Activated T-cell treated with anti-CD3 and anti-CD28 coated beads, Interleukin-2, amount 50 U/mL, for 24 hours (primary cell): Measurements from ENCODE around the gene GPC5.

Source experiments
- DNase-seq: peaks from one replicate; pipeline ENCODE4 v3.0.0-alpha.2; 2020
- H3K27ac Mint-ChIP-seq: 2 replicates; pipeline ENCODE4 v1.8.0; 2020; ENCODE audit warnings: mild to moderate bottlenecking, mixed read lengths
- H3K27me3 Mint-ChIP-seq: 2 replicates; pipeline ENCODE4 v1.8.0; 2020; ENCODE audit warnings: mixed read lengths
- H3K36me3 Mint-ChIP-seq: 2 replicates; pipeline ENCODE4 v1.8.0; 2020; ENCODE audit warnings: low read depth, mixed read lengths
- H3K4me1 Mint-ChIP-seq: 2 replicates; pipeline ENCODE4 v1.8.0; 2020; ENCODE audit warnings: low read depth, mixed read lengths
- H3K4me3 Mint-ChIP-seq: 2 replicates; pipeline ENCODE4 v1.8.0; 2020; ENCODE audit warnings: mild to moderate bottlenecking, moderate library complexity, mixed read lengths
- H3K9me3 Mint-ChIP-seq: 2 replicates; pipeline ENCODE4 v1.8.0; 2020; ENCODE audit warnings: mixed read lengths

GPC5 gene

DNA sequence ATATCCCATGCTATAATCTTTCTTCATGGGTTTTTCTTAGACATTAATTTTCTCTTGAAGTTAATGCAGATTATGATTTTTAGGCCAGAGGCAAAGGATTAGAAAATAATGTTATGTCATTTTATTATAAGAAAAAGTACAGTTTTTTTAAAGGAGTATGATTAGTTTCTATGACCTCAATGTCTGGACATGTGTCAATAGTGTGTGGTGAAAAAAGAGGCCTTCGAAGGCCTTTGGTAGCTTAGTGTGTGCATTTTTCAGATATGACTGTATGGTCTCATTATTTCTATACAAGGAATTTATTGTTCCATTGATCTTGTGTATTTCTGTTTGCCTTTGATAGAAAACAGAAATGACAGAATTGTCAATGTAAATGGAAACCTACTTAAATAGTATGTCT, 195.6 kb downstream of the GPC5 start:
- no peak for DNase-seq
- Mint-ChIP-seq H3K36me3 (no peaks in the 10 kb centered on the region), H3K4me3 (no peak overlapping the region), H3K27ac (no peak overlapping the region), H3K27me3 (no peaks in the 10 kb centered on the region), H3K9me3 (peaks cover 5% of the 10 kb centered on the region), H3K4me1 (no peaks in the 10 kb centered on the region)

GRCh38 chr13:91595677-91596076, 197.3 kb downstream of the GPC5 start:
- Mint-ChIP-seq H3K27me3 (no peaks in the 10 kb centered on the region), H3K36me3 (no peaks in the 10 kb centered on the region), H3K27ac (no peak overlapping the region), H3K4me1 (no peaks in the 10 kb centered on the region), H3K9me3 (peaks cover 5% of the 10 kb centered on the region), H3K4me3 (no peak overlapping the region)
- no peak for DNase-seq

DNA sequence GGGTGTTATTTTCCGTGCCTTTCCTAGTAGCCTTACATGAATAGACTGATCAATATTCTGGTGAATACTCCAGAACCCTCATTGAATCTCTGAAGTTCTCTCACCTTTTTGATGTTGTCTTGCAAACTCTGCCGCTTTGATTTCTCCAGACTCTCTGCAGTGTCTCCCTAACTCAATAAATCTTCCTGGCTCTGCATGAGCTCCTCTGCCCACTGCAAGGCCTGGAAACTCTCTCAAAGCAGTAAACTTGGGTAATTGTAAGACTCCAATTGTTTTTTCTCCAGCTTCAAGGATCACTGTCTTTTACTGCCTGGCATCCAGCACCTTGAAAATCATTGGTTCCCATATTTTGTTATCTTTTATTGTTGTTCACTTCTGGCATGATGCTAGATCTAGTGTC, 198.4 kb downstream of the GPC5 start:
- H3K9me3 Mint-ChIP-seq, result peaks cover 4% of the 10 kb centered on the region

GRCh38 chr13:91598655-91599054, 200.2 kb downstream of the GPC5 start:
- H3K36me3 Mint-ChIP-seq, result no peaks in the 10 kb centered on the region

More for the DNA sequence above, 198.4 kb downstream of the GPC5 start:
- DNase-seq, result no peak
- H3K36me3 Mint-ChIP-seq, result no peaks in the 10 kb centered on the region
- H3K4me3 Mint-ChIP-seq, result no peak overlapping the region
- no peak overlapping the region for H3K27ac Mint-ChIP-seq
- no peaks in the 10 kb centered on the region for H3K27me3 Mint-ChIP-seq
- H3K4me1 Mint-ChIP-seq, result no peaks in the 10 kb centered on the region

DNA sequence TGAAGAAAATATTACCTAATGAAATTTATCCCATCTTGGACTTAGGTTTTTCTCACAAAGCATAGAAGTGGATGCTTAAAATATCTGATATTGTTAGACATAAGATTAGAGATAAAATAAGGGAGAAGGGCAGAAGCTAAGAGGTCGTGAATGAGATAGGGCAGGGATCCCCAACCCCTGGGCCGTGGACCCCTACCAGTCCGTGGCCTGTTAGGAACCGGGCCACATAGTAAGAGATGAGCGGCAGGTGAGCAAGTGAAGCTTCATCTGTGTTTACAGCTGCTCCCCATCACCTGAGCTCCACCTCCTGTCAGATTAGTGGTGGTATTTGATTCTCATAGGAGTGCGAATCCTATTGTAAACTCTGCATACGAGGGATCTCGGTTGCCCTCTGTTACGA, 202.9 kb downstream of the GPC5 start:
- Mint-ChIP-seq H3K27me3 (no peaks in the 10 kb centered on the region), H3K36me3 (no peaks in the 10 kb centered on the region), H3K4me3 (no peak overlapping the region), H3K27ac (no peak overlapping the region), H3K9me3 (peaks cover 3% of the 10 kb centered on the region), H3K4me1 (no peaks in the 10 kb centered on the region)
- DNase-seq, result no peak

More at GRCh38 chr13:91598655-91599054, 200.2 kb downstream of the GPC5 start:
- Mint-ChIP-seq H3K4me1 (no peaks in the 10 kb centered on the region), H3K27me3 (no peaks in the 10 kb centered on the region), H3K4me3 (no peak overlapping the region), H3K9me3 (peaks cover 3% of the 10 kb centered on the region), H3K27ac (no peak overlapping the region)
- DNase-seq, result no peak

- DNase-seq, result no peak
- Mint-ChIP-seq H3K4me1 (no peaks in the 10 kb centered on the region), H3K4me3 (no peak overlapping the region), H3K27ac (no peak overlapping the region), H3K36me3 (no peaks in the 10 kb centered on the region), H3K9me3 (peaks cover 3% of the 10 kb centered on the region), H3K27me3 (no peaks in the 10 kb centered on the region)
Observed at GRCh38 chr13:91601807-91602206, 203.4 kb downstream of the GPC5 start.

DNA sequence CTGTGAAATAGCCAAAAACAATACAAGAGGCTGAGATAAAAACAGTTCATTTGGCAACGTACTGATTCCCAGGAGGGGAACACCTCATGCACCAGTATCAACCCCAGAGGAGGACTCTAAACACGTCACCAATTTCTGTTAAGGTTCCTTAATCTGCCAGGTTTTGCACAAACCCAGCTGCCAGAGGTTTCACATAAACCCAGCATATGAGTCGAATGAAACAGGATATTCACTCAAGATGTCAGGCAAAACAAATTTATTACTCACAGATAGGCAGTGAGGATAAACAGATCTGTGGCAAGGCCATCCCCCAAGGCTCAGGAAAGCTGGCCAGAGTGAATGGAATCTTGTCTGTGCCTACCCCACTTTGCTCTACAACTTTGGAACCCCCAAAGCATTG, 210.9 kb downstream of the GPC5 start:
- H3K4me3 Mint-ChIP-seq, result no peak overlapping the region
- no peaks in the 10 kb centered on the region for H3K9me3 Mint-ChIP-seq
- no peaks in the 10 kb centered on the region for H3K36me3 Mint-ChIP-seq
- DNase-seq, result no peak
- H3K27me3 Mint-ChIP-seq, result no peaks in the 10 kb centered on the region
- H3K4me1 Mint-ChIP-seq, result no peaks in the 10 kb centered on the region
- no peak overlapping the region for H3K27ac Mint-ChIP-seq

GRCh38 chr13:91618315-91618714, 219.9 kb downstream of the GPC5 start:
- Mint-ChIP-seq H3K4me1 (no peaks in the 10 kb centered on the region), H3K27ac (no peak overlapping the region), H3K36me3 (no peaks in the 10 kb centered on the region), H3K9me3 (no peaks in the 10 kb centered on the region), H3K27me3 (no peaks in the 10 kb centered on the region), H3K4me3 (no peak overlapping the region)
- no peak for DNase-seq

DNA sequence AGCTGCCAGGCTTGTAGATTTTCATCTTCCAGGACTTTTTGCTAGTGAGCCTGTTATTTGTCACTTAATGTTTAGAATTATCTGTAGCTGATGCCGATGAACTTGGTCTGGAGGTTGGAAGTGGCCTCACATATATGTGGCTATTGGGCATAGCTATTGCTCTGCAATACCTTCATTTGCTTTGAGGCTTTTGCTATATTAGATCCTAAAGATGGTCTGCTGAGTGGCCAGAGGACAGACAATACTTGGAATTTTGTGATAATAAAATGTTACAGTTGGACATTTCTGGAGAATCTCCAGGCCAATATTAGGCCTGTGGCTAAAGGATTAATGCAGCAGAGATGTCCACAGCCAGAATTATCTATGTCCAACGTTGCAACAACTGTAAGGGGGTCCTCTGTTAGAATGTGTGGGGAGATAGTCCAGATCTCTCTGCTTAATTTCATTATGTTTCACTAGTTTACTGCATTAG, 222.3 kb downstream of the GPC5 start:
- H3K27ac Mint-ChIP-seq, result no peak overlapping the region
- no peaks in the 10 kb centered on the region for H3K27me3 Mint-ChIP-seq
- H3K9me3 Mint-ChIP-seq, result no peaks in the 10 kb centered on the region
- H3K4me3 Mint-ChIP-seq, result no peak overlapping the region
- H3K36me3 Mint-ChIP-seq, result no peaks in the 10 kb centered on the region
- H3K4me1 Mint-ChIP-seq, result no peaks in the 10 kb centered on the region
- no peak for DNase-seq

DNA sequence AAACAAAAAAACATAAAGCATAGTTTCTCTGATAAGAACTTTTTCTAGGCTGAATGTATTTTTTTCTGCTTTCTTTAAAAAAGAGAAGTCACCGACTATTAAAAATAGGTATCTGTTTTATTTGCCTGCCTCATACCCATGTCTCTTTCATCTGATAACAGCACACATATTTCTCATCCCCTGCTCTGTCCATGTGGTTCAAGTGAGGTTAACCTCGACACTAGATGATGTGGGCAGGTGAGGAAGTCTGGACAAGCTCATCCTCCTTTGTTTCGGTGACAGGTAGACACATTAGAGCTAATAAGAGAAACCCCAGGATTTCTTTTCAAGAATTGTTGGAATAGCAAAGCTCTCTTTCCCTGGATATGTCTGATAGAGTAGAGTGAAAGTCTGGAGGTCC, 222.7 kb downstream of the GPC5 start:
- no peak overlapping the region for H3K27ac Mint-ChIP-seq
- H3K4me1 Mint-ChIP-seq, result no peaks in the 10 kb centered on the region
- H3K27me3 Mint-ChIP-seq, result no peaks in the 10 kb centered on the region

DNA sequence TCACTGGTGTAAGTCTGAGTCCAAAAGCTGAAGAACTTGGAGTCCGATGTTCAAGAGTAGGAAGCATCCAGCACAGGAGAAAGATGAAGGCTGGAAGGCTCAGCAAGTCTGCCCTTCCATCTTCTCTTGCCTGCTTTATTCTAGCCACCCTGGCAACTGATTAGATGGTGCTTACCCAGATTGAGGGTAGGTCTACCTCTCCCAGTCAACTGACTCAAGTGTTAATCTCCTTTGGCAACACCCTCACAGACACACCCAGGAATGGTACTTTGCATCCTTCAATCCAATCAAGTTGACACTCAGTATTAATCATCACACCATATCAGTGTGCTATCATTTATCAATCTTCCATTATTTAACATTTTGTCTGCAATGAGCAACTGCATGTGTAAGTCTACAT, 223.5 kb downstream of the GPC5 start:
- DNase-seq, result no peak
- Mint-ChIP-seq H3K27ac (no peak overlapping the region), H3K27me3 (no peaks in the 10 kb centered on the region), H3K36me3 (no peaks in the 10 kb centered on the region), H3K9me3 (no peaks in the 10 kb centered on the region), H3K4me1 (no peaks in the 10 kb centered on the region), H3K4me3 (no peak overlapping the region)

More for the DNA sequence above, 222.7 kb downstream of the GPC5 start:
- DNase-seq, result no peak
- Mint-ChIP-seq H3K4me3 (no peak overlapping the region), H3K9me3 (no peaks in the 10 kb centered on the region), H3K36me3 (no peaks in the 10 kb centered on the region)

- Mint-ChIP-seq H3K4me3 (no peak overlapping the region), H3K4me1 (no peaks in the 10 kb centered on the region), H3K27ac (no peak overlapping the region)
Observed at GRCh38 chr13:91622778-91623550, 224.5 kb downstream of the GPC5 start.

DNA sequence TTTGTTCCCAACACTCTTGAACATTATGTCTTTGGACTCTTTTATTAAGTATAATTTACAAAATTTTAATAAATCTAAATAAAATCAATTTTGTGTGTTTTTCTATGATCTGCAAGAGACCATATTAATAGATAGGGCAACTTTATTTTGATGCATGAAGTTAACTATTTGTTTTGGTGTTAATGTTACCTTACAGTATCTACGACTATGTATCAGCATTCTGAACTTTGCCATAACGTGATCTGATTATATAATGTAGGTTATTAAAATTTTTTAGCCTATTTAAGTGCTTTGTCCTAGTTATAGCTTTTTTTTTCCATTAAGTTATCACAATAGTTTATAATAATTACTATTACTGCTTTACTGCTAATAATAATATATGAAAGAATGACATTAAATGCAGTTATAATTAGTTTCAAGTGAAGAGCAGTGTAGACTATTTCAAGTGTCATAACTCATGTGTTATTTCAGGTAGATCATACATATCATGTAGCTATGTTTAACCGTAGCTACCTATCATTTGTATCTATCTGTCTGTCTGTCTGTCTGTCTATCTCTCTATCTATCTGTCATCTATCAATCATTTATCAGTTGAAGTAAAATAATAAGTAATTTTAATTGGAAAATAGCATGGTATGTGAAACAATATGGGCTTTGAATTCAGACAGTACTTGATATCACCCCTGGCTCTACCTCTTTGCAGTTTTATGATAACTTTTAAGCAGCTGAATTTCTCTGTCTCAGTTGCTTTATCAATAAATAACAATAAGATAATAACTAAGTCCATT, 229.7 kb downstream of the GPC5 start:
- Mint-ChIP-seq H3K36me3 (no peaks in the 10 kb centered on the region), H3K4me1 (no peaks in the 10 kb centered on the region), H3K4me3 (no peak overlapping the region), H3K27ac (no peak overlapping the region), H3K27me3 (no peaks in the 10 kb centered on the region), H3K9me3 (no peaks in the 10 kb centered on the region)
- no peak for DNase-seq

More at GRCh38 chr13:91622778-91623550, 224.5 kb downstream of the GPC5 start:
- Mint-ChIP-seq H3K27me3 (no peaks in the 10 kb centered on the region), H3K9me3 (no peaks in the 10 kb centered on the region), H3K36me3 (no peaks in the 10 kb centered on the region)
- DNase-seq, result no peak

- H3K36me3 Mint-ChIP-seq, result no peaks in the 10 kb centered on the region
- no peaks in the 10 kb centered on the region for H3K9me3 Mint-ChIP-seq
- H3K4me1 Mint-ChIP-seq, result no peaks in the 10 kb centered on the region
- DNase-seq, result no peak
- no peak overlapping the region for H3K4me3 Mint-ChIP-seq
- H3K27ac Mint-ChIP-seq, result no peak overlapping the region
- H3K27me3 Mint-ChIP-seq, result no peaks in the 10 kb centered on the region
Observed at GRCh38 chr13:91630946-91631345, 232.5 kb downstream of the GPC5 start.

DNA sequence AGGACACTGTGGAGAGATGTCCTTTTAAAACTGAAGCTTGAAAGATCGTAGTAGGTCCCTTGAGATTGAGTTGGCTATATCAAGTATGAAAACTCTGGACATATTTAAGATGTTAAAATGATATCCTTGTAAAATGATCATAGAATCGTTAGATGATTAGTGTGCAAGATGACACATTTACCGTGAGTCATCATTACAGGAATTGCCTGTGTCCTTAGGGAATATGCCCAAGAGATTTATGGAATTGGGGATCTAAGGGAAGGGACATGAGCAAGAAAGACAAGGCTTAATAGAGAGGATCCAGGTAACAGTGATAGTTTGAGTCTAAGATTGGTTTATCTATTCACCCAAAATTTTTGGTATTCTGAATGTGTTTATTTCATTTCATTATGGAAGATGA, 233.7 kb downstream of the GPC5 start:
- Mint-ChIP-seq H3K27ac (no peak overlapping the region), H3K9me3 (no peaks in the 10 kb centered on the region), H3K27me3 (no peaks in the 10 kb centered on the region), H3K36me3 (no peaks in the 10 kb centered on the region), H3K4me3 (no peak overlapping the region), H3K4me1 (no peaks in the 10 kb centered on the region)
- DNase-seq, result no peak
